Eye (tissue), 1 donor: ENCODE results near the gene BTBD2.

Source experiments
- DNase-seq: peaks from one replicate; pipeline ENCODE4 v3.0.0-alpha.2; 2015

Gene BTBD2

GRCh38 chr19:1981253-1981652 is 34.3 kb downstream of the BTBD2 start:
- no peak for DNase-seq

GRCh38 chr19:1980809-1981181 is 34.7 kb downstream of the BTBD2 start:
- DNase-seq: no peak

GRCh38 chr19:1980091-1980808 is 35.3 kb downstream of the BTBD2 start:
- no peak for DNase-seq

- no peak for DNase-seq
Observed at GRCh38 chr19:1979642-1980041, 35.9 kb downstream of the BTBD2 start.

- no peak for DNase-seq
Observed at GRCh38 chr19:1979017-1979416, 36.5 kb downstream of the BTBD2 start.

- DNase-seq: no peak
Observed at GRCh38 chr19:1978346-1978894, 37.1 kb downstream of the BTBD2 start.

- DNase-seq: no peak
Observed at GRCh38 chr19:1977120-1977519, 38.4 kb downstream of the BTBD2 start.

- no peak for DNase-seq
Observed at GRCh38 chr19:1975162-1975480, 40.4 kb downstream of the BTBD2 start.

- DNase-seq: no peak
Observed at GRCh38 chr19:1974381-1975161, 40.9 kb downstream of the BTBD2 start.

GRCh38 chr19:1970806-1971502 is 44.6 kb downstream of the BTBD2 start:
- DNase-seq: no peak

GRCh38 chr19:1970003-1970805 is 45.3 kb downstream of the BTBD2 start:
- no peak for DNase-seq

GRCh38 chr19:1969176-1970002 is 46.1 kb downstream of the BTBD2 start:
- no peak for DNase-seq

GRCh38 chr19:1968279-1969175 is 47.0 kb downstream of the BTBD2 start:
- DNase-seq: peak; percentile 25

- no peak for DNase-seq
Observed at GRCh38 chr19:1967087-1967608, 48.4 kb downstream of the BTBD2 start.

GRCh38 chr19:1962674-1963073 is 52.8 kb downstream of the BTBD2 start:
- DNase-seq: no peak

GRCh38 chr19:1961000-1961883 is 54.3 kb downstream of the BTBD2 start:
- no peak for DNase-seq

- DNase-seq: no peak
Observed at GRCh38 chr19:1959928-1960589, 55.5 kb downstream of the BTBD2 start.

- DNase-seq: no peak
Observed at GRCh38 chr19:1957562-1958248, 57.8 kb downstream of the BTBD2 start.
